Tibial nerve (tissue), 4 donors: ENCODE results near the gene LILRA1.

Experiments
- EP300 ChIP-seq, 2 donors: sonication (generic); formaldehyde crosslinking; IDR thresholded peaks; one replicate each; pipeline ENCODE4 v1.6.1; 2017; ENCODE audit warnings: antibody characterized with exemption in 2 of 2, mild to moderate bottlenecking in 1 of 2
- POLR2A ChIP-seq, 2 donors: fragments of 450-650 bp; IDR thresholded peaks; one replicate each; pipeline ENCODE4 v1.6.1; 2017; ENCODE audit warnings: antibody characterized with exemption in 2 of 2, mild to moderate bottlenecking in 2 of 2, moderate library complexity in 2 of 2
- TF ChIP-seq, protein P1 (sequence below), 5 experiments: fragments of 200-600 bp in 3 of 5; fragments of 450-650 bp in 2 of 5; sonication (generic) in 3 of 5; IDR thresholded peaks; one replicate each; pipeline ENCODE4 v1.5.1; 2016 to 2019; ENCODE audit warnings: antibody characterized with exemption in 5 of 5, mild to moderate bottlenecking in 3 of 5, moderate library complexity in 2 of 5

DNA sequence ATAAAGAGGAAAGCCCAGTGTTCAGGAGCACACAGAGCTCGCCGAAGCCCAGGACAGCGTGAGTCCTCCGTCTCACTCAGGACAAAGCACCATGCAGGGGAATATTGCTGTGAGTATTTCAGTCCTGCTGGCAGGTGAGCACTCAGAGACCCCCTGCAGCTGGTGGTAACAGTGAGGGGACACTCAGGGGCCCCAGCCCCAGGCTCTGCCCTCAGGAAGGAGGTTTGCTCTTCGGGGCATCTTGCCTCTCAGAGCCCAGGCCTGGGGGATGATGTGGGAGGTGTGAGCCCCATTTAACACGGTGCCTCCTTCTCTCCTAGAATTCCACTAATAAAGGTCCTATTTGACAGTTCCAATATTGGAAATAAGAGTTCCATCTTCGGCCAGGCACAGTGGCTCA lies 14.8 kb downstream of the LILRA1 start:
- TF ChIP-seq POLR2A (IDR thresholded peaks at IDR 0.05) = no peak
- TF ChIP-seq, protein P1, sequence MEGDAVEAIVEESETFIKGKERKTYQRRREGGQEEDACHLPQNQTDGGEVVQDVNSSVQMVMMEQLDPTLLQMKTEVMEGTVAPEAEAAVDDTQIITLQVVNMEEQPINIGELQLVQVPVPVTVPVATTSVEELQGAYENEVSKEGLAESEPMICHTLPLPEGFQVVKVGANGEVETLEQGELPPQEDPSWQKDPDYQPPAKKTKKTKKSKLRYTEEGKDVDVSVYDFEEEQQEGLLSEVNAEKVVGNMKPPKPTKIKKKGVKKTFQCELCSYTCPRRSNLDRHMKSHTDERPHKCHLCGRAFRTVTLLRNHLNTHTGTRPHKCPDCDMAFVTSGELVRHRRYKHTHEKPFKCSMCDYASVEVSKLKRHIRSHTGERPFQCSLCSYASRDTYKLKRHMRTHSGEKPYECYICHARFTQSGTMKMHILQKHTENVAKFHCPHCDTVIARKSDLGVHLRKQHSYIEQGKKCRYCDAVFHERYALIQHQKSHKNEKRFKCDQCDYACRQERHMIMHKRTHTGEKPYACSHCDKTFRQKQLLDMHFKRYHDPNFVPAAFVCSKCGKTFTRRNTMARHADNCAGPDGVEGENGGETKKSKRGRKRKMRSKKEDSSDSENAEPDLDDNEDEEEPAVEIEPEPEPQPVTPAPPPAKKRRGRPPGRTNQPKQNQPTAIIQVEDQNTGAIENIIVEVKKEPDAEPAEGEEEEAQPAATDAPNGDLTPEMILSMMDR (IDR thresholded peaks at IDR 0.05) = no peak
- TF ChIP-seq EP300 (IDR thresholded peaks at IDR 0.05) = no peak
